GM18508 (cell line): ENCODE results near the gene CD7.
"Not testable (repeated sequence)": the region's sequence is repeated elsewhere in the genome, so short reads cannot be mapped to it uniquely, and the experiment has no call there.

Experiments
- ATAC-seq: cut with Tn5 transposase; IDR thresholded peaks from one replicate; pipeline ENCODE4 v1.9.1; 2021; ENCODE audit warnings: moderate number of reproducible peaks; ENCODE audit not compliant: insufficient read depth, unreplicated experiment

CD7 gene

GRCh38 chr17:82347994-82348393 lies 30.6 kb upstream of the CD7 start:
- not testable (repeated sequence) for ATAC-seq

- no peak for ATAC-seq
These were observed 29.2 kb upstream of the CD7 start for GRCh38 chr17:82346342-82347300.

GRCh38 chr17:82345151-82345976 lies 28.0 kb upstream of the CD7 start:
- ATAC-seq = no peak

- no peak for ATAC-seq
These were observed 26.9 kb upstream of the CD7 start for GRCh38 chr17:82344175-82344907.

- no peak for ATAC-seq
These were observed 26.2 kb upstream of the CD7 start for GRCh38 chr17:82343560-82343959.

- no peak for ATAC-seq
These were observed 25.1 kb upstream of the CD7 start for GRCh38 chr17:82342361-82343079.

GRCh38 chr17:82339634-82340580 lies 22.5 kb upstream of the CD7 start:
- no peak for ATAC-seq

GRCh38 chr17:82338858-82339633 lies 21.6 kb upstream of the CD7 start:
- no peak for ATAC-seq

- ATAC-seq = no peak
These were observed 17.4 kb upstream of the CD7 start for GRCh38 chr17:82334622-82335394.

- ATAC-seq = no peak
These were observed 16.8 kb upstream of the CD7 start for GRCh38 chr17:82334204-82334621.

- no peak for ATAC-seq
These were observed 16.1 kb upstream of the CD7 start, which contains the start of gene SECTM1 for GRCh38 chr17:82333279-82334171. TSS of gene SECTM1 (minus strand) at chr17:82333766. CDS start at chr17:82327240, 6,526 bp downstream.

- ATAC-seq = no peak
These were observed 15.4 kb upstream of the CD7 start for GRCh38 chr17:82332669-82333278.

GRCh38 chr17:82331345-82331939 lies 14.0 kb upstream of the CD7 start:
- no peak for ATAC-seq

GRCh38 chr17:82330322-82331239 lies 13.2 kb upstream of the CD7 start:
- ATAC-seq = no peak
